Amygdala (tissue), 56 donors: ENCODE measurements around the gene GPRC5B.

Experiments used
- DNase-seq, 56 donors: peaks; one replicate each; lab custom pipeline; 2025; lab: John Stamatoyannopoulos, UW

Gene GPRC5B

DNA sequence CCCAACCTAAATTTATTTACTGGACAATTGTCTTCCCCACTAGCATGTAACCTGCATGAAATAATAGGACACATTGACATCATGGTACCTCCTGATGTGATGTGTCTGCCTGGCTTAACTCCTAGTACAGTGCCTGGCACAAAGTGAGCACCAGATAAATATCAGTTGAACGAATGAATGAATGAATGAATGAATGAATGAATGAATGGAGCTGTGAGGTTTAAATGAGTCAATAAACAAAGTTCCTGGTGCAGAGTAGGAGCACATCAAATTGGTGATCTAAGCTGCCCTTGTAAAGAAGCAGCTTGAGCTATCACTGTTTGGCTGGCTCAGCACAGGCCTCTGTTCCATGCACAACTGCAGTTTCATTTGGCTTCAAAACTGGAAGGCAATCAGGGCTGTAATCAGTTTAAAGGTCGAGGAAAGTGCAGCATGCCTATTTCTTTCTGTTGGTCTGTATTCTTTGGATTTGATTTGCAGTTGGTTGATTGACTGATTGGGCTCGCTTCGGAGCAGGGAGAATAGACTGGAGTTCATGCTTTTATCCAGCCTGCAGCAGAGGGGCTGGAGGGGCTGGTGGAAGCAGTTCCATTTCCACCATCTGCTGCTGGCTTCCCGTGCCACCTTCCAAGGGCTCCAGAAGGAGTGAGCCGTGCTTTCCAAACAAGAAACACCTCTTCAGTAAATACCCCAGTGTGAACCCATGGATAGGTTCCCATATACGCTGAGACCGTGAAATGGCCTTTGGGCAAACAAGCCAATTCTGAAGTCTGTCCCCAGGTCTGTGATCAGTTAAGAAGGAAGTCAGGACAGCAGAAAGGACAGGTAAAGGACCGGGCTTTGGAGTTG is 54.6 kb downstream of the GPRC5B start:
- DNase-seq, result no peak

DNA sequence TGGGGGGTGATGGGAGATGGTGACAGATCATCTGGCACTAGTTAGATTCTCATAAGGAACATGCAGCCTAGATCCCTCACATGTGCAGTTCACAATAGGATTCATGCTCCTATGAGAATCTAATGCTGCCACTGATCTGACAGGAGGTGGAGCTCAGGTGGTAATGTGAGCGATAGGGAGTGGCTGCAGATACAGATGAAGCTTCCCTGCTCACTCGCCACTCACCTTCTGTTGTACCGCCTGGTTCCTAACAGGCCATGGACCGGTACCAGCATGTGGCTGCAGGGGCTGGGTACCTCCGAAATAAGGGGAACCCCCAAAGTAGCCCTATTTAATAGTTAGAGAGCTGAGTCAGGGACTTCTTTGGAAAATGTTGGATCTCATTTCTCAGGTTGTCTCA is 60.4 kb downstream of the GPRC5B start:
- no peak for DNase-seq

DNA sequence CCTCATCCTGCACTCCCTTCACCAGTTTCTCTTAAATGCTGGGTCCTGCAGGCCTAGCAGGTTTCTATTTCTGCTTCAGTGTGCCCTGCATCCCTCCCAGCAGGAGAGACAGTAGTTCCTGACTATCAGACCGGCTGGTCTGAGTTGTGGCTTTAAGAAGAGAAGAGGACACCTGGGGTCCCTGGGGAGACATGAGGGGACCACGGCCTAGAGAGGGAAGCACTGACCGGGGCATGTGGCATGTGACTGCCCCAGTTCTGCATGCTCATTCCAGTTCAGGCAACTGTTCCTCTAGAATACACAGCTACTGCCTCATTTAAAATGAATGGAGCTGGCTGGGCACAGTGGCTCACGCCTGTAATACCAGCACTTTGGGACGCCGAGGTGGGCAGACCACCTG is 61.3 kb downstream of the GPRC5B start:
- no peak for DNase-seq

DNA sequence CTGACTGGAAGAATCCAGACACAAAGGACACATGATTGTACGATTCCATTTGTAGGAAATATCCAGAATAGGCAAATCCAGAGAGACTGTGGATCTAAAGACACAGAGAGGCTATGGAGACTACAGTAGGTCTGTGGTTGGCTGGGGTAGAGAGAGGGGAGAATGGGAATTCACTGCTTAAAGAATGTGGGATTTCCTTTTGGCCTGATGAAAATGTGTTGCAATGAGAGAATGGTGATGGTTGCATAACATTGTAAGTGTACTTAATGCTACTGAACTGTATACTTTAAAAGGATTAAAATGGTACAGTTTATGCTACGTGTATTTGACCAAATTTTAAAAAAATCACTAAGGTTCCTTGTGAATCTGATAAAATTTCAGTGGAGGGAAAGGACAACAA is 62.1 kb downstream of the GPRC5B start:
- DNase-seq, result no peak

DNA sequence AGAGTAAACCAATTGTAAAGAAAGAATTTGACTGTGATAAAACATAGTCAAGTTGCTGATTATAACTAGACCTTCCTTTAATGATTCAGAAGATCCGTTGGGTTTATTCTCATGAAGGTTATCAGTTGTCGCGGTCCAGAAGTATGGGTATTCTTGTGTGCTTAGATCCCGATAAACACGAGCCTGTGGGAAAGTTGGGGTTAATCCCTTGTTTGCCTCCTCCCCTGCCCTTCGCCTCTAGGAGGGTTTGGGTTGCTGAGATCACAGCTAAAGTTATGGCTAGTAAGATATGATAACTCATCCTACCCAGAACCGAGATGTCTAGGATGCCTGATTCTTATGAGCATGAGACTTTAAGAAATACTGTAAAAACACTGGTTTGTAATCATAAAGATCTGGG is 66.8 kb downstream of the GPRC5B start:
- DNase-seq, result no peak

DNA sequence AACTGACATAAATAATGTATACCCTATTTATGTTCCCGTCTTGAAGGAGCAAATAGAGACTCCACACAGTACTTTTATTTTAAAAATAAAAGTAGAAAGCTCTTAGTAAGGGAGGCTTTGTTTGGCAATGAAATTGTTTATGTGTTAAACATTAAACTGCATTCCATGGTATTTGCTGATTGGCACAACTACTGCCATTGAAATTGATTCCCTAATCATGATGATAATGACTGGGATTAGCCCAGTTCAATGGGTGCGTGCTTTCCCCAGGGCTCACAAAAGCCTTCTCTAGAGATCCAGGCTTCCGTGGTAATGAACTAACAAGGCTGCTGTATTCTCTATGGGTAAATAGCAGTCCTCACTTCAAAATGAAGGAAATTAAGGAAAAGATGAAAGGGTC is 67.5 kb downstream of the GPRC5B start:
- DNase-seq, result no peak

DNA sequence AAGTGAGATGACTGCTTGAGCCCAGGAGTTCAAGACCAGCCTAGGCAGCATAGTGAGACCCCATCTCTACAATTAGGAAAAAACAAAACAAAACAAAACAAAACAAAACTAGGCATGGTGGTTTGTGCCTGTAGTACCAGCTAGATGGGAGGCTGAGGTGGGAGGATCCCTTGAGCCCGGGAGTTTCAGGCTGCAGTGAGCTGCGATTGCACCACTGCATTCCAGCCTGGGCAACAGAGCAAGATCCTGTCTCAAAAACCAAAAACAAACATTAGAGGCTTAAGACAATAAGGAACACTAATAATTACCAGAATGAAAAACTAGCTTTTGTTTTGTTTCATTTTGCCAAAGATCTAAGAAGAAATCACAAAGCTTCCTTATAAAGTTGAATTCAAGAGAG is 69.2 kb downstream of the GPRC5B start:
- no peak for DNase-seq

DNA sequence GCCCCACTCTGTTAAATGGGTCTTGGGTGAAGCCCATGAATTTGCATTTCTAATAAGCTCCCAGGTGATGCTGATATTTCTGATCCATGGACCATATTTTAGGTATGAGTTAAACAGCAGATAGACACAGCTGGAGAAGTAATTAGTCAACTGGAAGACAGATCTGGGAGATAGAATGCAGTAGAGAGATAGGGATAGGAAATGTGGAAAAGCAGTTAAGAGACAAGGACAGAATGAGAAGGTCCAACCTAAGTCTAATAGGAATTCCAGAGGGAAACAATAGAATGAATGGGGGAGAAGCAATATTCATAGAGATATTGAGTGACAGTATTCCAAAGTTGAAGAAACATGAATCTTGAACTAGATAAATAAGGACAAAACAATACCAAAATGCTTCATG is 71.7 kb downstream of the GPRC5B start:
- no peak for DNase-seq

DNA sequence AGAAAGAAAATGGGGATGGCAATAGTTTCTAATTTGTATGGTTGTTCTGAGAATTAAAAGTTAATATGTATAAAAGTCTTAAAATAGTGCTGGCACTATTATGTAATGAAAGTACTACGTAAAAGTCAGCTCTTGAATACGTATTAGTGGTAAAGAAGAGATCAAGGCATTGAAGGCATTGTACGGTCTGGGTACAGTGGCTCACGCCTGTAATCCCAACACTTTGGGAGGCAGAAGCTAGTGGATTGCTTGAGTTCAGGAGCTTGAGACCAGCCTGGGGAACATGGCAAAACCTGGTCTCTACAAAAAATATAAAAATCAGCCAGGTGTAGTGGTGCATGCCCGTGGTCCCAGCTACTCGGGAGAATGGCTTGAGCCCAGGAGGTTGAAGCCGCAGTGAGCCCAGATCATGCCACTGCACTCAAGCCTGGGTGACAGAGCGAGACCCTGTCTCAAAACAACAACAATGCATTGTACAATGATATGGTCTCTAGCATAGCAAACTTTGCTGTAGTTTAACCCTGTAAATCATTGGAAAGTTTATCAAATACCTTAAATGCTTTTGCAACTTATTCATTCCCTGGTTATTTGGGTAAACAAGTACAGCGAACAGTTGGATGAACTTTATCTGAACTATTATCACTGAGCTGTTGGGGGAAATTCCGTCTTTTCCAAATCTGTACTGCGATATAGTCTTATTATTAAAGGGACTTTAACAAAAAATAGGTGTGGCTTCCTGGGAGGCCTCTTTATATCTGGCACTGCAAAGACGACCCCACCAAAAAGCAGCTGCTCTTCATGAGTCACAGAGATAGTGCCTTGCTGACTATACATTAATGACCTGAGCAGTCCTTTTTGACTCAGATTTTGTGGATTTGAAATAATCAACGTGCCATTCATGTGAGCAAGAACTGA is 73.6 kb downstream of the GPRC5B start:
- DNase-seq, result no peak

DNA sequence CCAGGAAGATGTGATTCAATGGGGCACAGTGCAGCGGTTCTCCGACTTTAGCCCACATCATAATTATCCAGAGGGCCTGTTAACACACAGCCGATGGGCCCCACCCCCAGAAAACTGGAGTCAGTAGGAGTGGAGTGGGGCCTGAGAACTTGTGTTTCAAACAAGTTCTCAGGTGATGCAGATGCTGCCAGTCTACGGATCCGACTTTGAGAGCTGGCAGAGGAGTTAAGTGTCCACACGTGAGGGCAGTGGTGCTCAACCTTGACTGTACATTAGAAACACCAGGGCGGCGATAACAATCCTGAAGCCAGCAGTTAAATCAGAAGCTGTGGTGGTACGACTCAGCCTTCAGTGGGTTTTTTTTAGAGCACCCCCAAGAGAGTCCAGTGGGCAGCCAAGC is 75.0 kb downstream of the GPRC5B start:
- no peak for DNase-seq

DNA sequence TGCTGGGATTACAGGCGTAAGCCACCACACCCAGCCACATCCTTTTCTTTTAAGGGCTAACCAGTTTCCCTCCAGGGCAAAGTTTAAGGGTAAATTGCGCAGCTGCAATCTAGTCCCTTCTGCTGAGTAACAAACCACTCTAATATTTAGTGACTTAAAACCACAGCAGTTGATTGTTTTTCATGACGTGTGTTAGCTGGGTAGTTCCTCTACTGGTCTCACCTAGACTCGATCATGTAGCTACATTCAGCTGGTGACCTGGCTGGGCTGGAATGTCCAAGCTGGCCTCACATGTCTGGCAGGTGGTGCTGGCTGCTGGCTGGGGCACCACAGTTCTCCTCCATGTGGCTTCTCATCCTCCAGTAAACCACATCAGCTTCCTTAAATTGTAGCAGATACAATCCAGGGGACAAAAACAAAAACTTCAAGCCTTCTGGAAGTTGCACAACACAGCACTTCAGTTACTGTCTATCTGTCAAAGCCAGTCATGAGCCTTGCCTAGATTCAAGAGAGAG is 75.5 kb downstream of the GPRC5B start:
- no peak for DNase-seq

DNA sequence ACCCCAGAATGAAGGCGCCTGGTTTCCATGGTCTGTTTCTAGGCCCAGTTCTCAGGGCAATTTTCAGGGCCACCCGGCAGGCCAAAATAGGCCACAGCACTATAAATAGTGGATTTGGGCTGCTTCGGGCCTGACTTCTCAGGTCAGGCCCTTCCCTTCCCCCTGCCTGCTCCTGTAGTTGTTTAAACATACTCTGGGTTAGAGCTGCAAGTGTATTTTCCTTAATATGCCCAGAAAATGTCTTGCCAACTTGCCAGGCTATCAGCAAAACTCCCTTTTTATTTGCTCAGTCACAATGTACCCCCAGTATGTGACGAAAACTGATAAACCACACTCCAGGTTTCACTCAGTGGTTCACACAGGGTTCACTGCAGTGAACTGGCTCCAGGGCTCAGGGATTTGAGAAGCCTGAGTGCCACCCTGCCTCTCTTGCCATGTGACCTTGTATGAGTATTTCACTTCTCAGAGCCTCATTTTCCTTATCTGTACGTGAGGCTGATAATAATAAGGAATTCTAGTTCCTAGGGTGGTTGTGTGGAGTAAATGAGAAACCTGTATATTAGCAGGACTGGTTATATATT is 76.5 kb downstream of the GPRC5B start:
- DNase-seq, result peak in 28 of 56 donors; percentile 5 to 65 (median 20)
